Testis (tissue), 3 donors: ENCODE data around the gene CERT1. TPM values are rescaled to one million over a fixed set of nuclear protein-coding genes. Genes with fewer than 3 reads are reported as not detected.
"Not testable (repeated sequence)": the region's sequence is repeated elsewhere in the genome, so short reads cannot be mapped to it uniquely, and the experiment has no call there.

Source experiments
- DNase-seq: peaks from one replicate; pipeline ENCODE4 v3.0.0-alpha.2; 2019
- H3K27ac ChIP-seq, 2 donors: fragments of 200-600 bp; sonication (generic); one replicate each; pipeline ENCODE4 v1.5.1; 2019
- H3K27me3 ChIP-seq: fragments of 200-600 bp; sonication (generic); one replicate; pipeline ENCODE4 v1.5.1; 2019
- H3K36me3 ChIP-seq: fragments of 200-600 bp; sonication (generic); one replicate; pipeline ENCODE4 v1.5.1; 2017; ENCODE audit warnings: low read depth; ENCODE audit errors: missing control alignments
- H3K4me1 ChIP-seq: fragments of 200-600 bp; sonication (generic); one replicate; pipeline ENCODE4 v1.5.1; 2019
- H3K4me3 ChIP-seq, 2 donors: fragments of 200-600 bp; sonication (generic); one replicate each; pipeline ENCODE4 v1.5.1; 2017 to 2019
- H3K9me3 ChIP-seq: fragments of 200-600 bp; sonication (generic); one replicate; pipeline ENCODE4 v1.5.1; 2017
- CTCF ChIP-seq, 3 experiments: fragments of 450-650 bp in 2 of 3; fragments of 200-600 bp in 1 of 3; sonication (generic) in 1 of 3; IDR thresholded peaks; one replicate each; pipeline ENCODE4 v1.5.1; 2016 to 2019; ENCODE audit warnings: antibody characterized with exemption in 3 of 3, mild to moderate bottlenecking in 2 of 3, moderate library complexity in 1 of 3
- POLR2A ChIP-seq: fragments of 450-650 bp; IDR thresholded peaks from one replicate; pipeline ENCODE4 v1.6.1; 2017; ENCODE audit warnings: antibody characterized with exemption, mild to moderate bottlenecking, moderate library complexity
- WGBS, 2 donors: methylation state at CpG; one replicate each; pipeline ENCODE4 v1.1.5; 2018; 5-methylcytosine and 5-hydroxymethylcytosine counted together
- intact Hi-C: fragments of 100-400 bp; cut with DNase I; formaldehyde crosslinking; loops from one replicate; pipeline ENCODE4 v1.15.1; 2023; ENCODE audit warnings: low total_unique reads
- polyA plus RNA-seq: library from polyadenylated mRNA; stranded (reverse); fragments of 350-450 nt; fragmentation: Illumina TruSeq; extraction: RNeasy Lipid Tissue Mini Kit (QIAGEN cat#74804); gene quantifications from one replicate; pipeline ENCODE4 v1.2.3, GENCODE V29; 2014; ENCODE audit warnings: low read depth, low replicate concordance; ENCODE audit not compliant: insufficient read depth
- total RNA-seq, 2 donors: library from RNA; depleted of rRNA; stranded (reverse); fragments of >200 nt; gene quantifications; one replicate each; pipeline ENCODE4 v1.2.3, GENCODE V29; 2016

The CERT1 gene
- total and polyA plus RNA-seq, 3 donors from 2014 or later: 45.0 to 61.3 (median 51.3) TPM

GRCh38 chr5:75534734-75535133 lies 23.3 kb upstream of the CERT1 start:
- 91 to 92% methylated on average over 2 of the region's 2 CpGs for WGBS, 2 donors
- no peaks in the 10 kb centered on the region for H3K27me3 ChIP-seq
- no peaks in the 10 kb centered on the region for H3K36me3 ChIP-seq
- H3K4me3 ChIP-seq: no peak overlapping the region
- no peaks in the 10 kb centered on the region for H3K9me3 ChIP-seq
- H3K4me1 ChIP-seq: no peaks in the 10 kb centered on the region
- no peak for DNase-seq
- TF ChIP-seq POLR2A: no peak
- TF ChIP-seq CTCF (IDR thresholded peaks at IDR 0.05): no peak
- intact Hi-C loops: no loop called here
- H3K27ac ChIP-seq: no peak overlapping the region

- H3K4me3 ChIP-seq, intact Hi-C loops, H3K9me3 ChIP-seq, H3K36me3 ChIP-seq, DNase-seq, H3K27ac ChIP-seq, H3K27me3 ChIP-seq, H3K4me1 ChIP-seq: not testable (repeated sequence)
- WGBS, 2 donors: 100% methylated on average over 1 of the region's 1 CpG
Measured at GRCh38 chr5:75533716-75534115, 22.3 kb upstream of the CERT1 start.

- 95 to 99% methylated on average over 2 of the region's 2 CpGs for WGBS, 2 donors
- Histone ChIP-seq H3K27ac (no peak overlapping the region), H3K4me3 (no peak overlapping the region), H3K4me1 (no peaks in the 10 kb centered on the region), H3K27me3 (no peaks in the 10 kb centered on the region), H3K36me3 (no peaks in the 10 kb centered on the region), H3K9me3 (no peaks in the 10 kb centered on the region)
- intact Hi-C loops: no loop called here
- no peak for DNase-seq
- no peak for TF ChIP-seq POLR2A
- no peak for TF ChIP-seq CTCF (IDR thresholded peaks at IDR 0.05)
Measured at GRCh38 chr5:75532190-75532589, 20.8 kb upstream of the CERT1 start.

GRCh38 chr5:75529185-75529584 lies 17.8 kb upstream of the CERT1 start:
- no peak for DNase-seq
- no peaks in the 10 kb centered on the region for H3K4me1 ChIP-seq
- no peak overlapping the region for H3K4me3 ChIP-seq
- H3K27ac ChIP-seq: no peak overlapping the region
- intact Hi-C loops: no loop called here
- H3K36me3 ChIP-seq: no peaks in the 10 kb centered on the region
- TF ChIP-seq POLR2A (no peak), CTCF (IDR thresholded peaks at IDR 0.05) (no peak)
- no peaks in the 10 kb centered on the region for H3K9me3 ChIP-seq
- H3K27me3 ChIP-seq: no peaks in the 10 kb centered on the region

- H3K27me3 ChIP-seq: no peaks in the 10 kb centered on the region
- WGBS, 2 donors: 73 to 84% methylated on average over 2 of the region's 2 CpGs
- no peak for DNase-seq
- no peaks in the 10 kb centered on the region for H3K9me3 ChIP-seq
- no peak overlapping the region for H3K4me3 ChIP-seq
- H3K36me3 ChIP-seq: no peaks in the 10 kb centered on the region
- TF ChIP-seq POLR2A: no peak
- TF ChIP-seq CTCF (IDR thresholded peaks at IDR 0.05): no peak
- no peak overlapping the region for H3K27ac ChIP-seq
- no peaks in the 10 kb centered on the region for H3K4me1 ChIP-seq
- intact Hi-C loops: no loop called here
Measured at GRCh38 chr5:75526070-75526469, 14.6 kb upstream of the CERT1 start.
